HEK293 (cell line): ENCODE data around the gene SMIM29.

ENCODE experiments used
- BCL11A ChIP-seq: fragments of 450-650 bp; formaldehyde crosslinking; IDR thresholded peaks from 2 replicates; pipeline ENCODE4 v1.5.1; 2016; ENCODE audit warnings: low read depth, missing biosample characterization, missing genetic modification characterization
- BCL11B ChIP-seq: fragments of 450-650 bp; formaldehyde crosslinking; IDR thresholded peaks from 2 replicates; pipeline ENCODE4 v1.5.1; 2016; ENCODE audit warnings: low read depth, missing biosample characterization, missing genetic modification characterization
- GLI2 ChIP-seq: fragments of 450-650 bp; formaldehyde crosslinking; IDR thresholded peaks from 2 replicates; pipeline ENCODE4; 2017; ENCODE audit warnings: missing biosample characterization, missing genetic modification characterization, low read depth, borderline replicate concordance
- KLF10 ChIP-seq: fragments of 450-650 bp; IDR thresholded peaks from 2 replicates; pipeline ENCODE4 v1.5.1; 2018; ENCODE audit warnings: missing biosample characterization, mild to moderate bottlenecking, missing genetic modification characterization
- KLF16 ChIP-seq: fragments of 450-650 bp; formaldehyde crosslinking; IDR thresholded peaks from 2 replicates; pipeline ENCODE4 v1.5.1; 2017; ENCODE audit warnings: missing biosample characterization, missing genetic modification characterization
- OVOL3 ChIP-seq: fragments of 450-650 bp; formaldehyde crosslinking; IDR thresholded peaks from 2 replicates; pipeline ENCODE4 v1.5.1; 2016; ENCODE audit warnings: missing biosample characterization, missing genetic modification characterization
- RBAK ChIP-seq: fragments of 450-650 bp; formaldehyde crosslinking; IDR thresholded peaks from 2 replicates; pipeline ENCODE4 v1.5.1; 2016; ENCODE audit warnings: missing biosample characterization, missing genetic modification characterization
- REPIN1 ChIP-seq: fragments of 450-650 bp; formaldehyde crosslinking; IDR thresholded peaks from 2 replicates; pipeline ENCODE4 v1.5.1; 2017; ENCODE audit warnings: missing biosample characterization, missing genetic modification characterization, low read depth
- TRIM28 ChIP-seq: IDR thresholded peaks from 2 replicates; pipeline ENCODE4 v1.6.1; 2011; ENCODE audit warnings: low read length, control low read depth, borderline replicate concordance
- ZBTB20 ChIP-seq: fragments of 450-650 bp; formaldehyde crosslinking; IDR thresholded peaks from 2 replicates; pipeline ENCODE4 v1.5.1; 2016; ENCODE audit warnings: missing biosample characterization, missing genetic modification characterization
- ZBTB7A ChIP-seq: fragments of 450-650 bp; formaldehyde crosslinking; IDR thresholded peaks from 2 replicates; pipeline ENCODE4 v1.5.1; 2016; ENCODE audit warnings: low read depth, missing biosample characterization, missing genetic modification characterization
- ZBTB8A ChIP-seq: fragments of 450-650 bp; formaldehyde crosslinking; IDR thresholded peaks from 2 replicates; pipeline ENCODE4 v1.5.1; 2016; ENCODE audit warnings: missing biosample characterization, missing genetic modification characterization
- ZFP69B ChIP-seq: fragments of 450-650 bp; formaldehyde crosslinking; IDR thresholded peaks from 2 replicates; pipeline ENCODE4 v1.5.1; 2016; ENCODE audit warnings: missing biosample characterization, missing genetic modification characterization
- ZNF132 ChIP-seq: fragments of 450-650 bp; formaldehyde crosslinking; IDR thresholded peaks from 2 replicates; pipeline ENCODE4 v1.5.1; 2017; ENCODE audit warnings: missing biosample characterization, missing genetic modification characterization, borderline replicate concordance
- ZNF157 ChIP-seq: fragments of 450-650 bp; formaldehyde crosslinking; IDR thresholded peaks from 2 replicates; pipeline ENCODE4 v1.5.1; 2016; ENCODE audit warnings: missing biosample characterization, missing genetic modification characterization
- ZNF169 ChIP-seq: fragments of 450-650 bp; formaldehyde crosslinking; IDR thresholded peaks from 2 replicates; pipeline ENCODE4 v1.5.1; 2016; ENCODE audit warnings: missing biosample characterization, missing genetic modification characterization
- ZNF274 ChIP-seq, 2 experiments: fragments of 200-500 bp in 1 of 2; fragments of 450-650 bp in 1 of 2; sonication (Bioruptor generic) in 1 of 2; formaldehyde crosslinking in 1 of 2; IDR thresholded peaks; 2 replicates each; pipeline versions ENCODE4 v1.5.1 to v1.6.1; 2014 to 2016; ENCODE audit warnings: borderline replicate concordance in 1 of 2, inconsistent platforms in 1 of 2, low read length in 1 of 2, missing biosample characterization in 1 of 2, missing genetic modification characterization in 1 of 2
- ZNF292 ChIP-seq: fragments of 450-650 bp; formaldehyde crosslinking; IDR thresholded peaks from 2 replicates; pipeline ENCODE4 v1.5.1; 2016; ENCODE audit warnings: low read depth, missing biosample characterization, missing genetic modification characterization, borderline replicate concordance
- ZNF514 ChIP-seq: fragments of 450-650 bp; formaldehyde crosslinking; IDR thresholded peaks from 2 replicates; pipeline ENCODE4 v1.5.1; 2016; ENCODE audit warnings: missing biosample characterization, missing genetic modification characterization
- ZNF555 ChIP-seq: fragments of 450-650 bp; formaldehyde crosslinking; conservative IDR thresholded peaks from 2 replicates; pipeline ENCODE4 v1.5.1; 2017; ENCODE audit warnings: missing biosample characterization, mild to moderate bottlenecking, missing genetic modification characterization, inconsistent platforms
- ZNF596 ChIP-seq: fragments of 450-650 bp; IDR thresholded peaks from 2 replicates; pipeline ENCODE4 v1.5.0; 2018; ENCODE audit warnings: missing biosample characterization, mild to moderate bottlenecking, missing genetic modification characterization, moderate library complexity
- ZNF707 ChIP-seq: fragments of 450-650 bp; formaldehyde crosslinking; IDR thresholded peaks from 2 replicates; pipeline ENCODE4 v1.5.1; 2016; ENCODE audit warnings: missing biosample characterization, missing genetic modification characterization
- ZNF776 ChIP-seq: fragments of 450-650 bp; formaldehyde crosslinking; IDR thresholded peaks from 2 replicates; pipeline ENCODE4 v1.5.0; 2017; ENCODE audit warnings: missing biosample characterization, missing genetic modification characterization, borderline replicate concordance
- ZNF837 ChIP-seq: fragments of 450-650 bp; formaldehyde crosslinking; IDR thresholded peaks from 2 replicates; pipeline ENCODE4 v1.5.1; 2016; ENCODE audit warnings: missing biosample characterization, missing genetic modification characterization
- ZSCAN30 ChIP-seq: fragments of 450-650 bp; IDR thresholded peaks from 2 replicates; pipeline ENCODE4 v1.5.1; 2018; ENCODE audit warnings: missing biosample characterization, mild to moderate bottlenecking, missing genetic modification characterization, moderate library complexity
- TF ChIP-seq, protein P1 (sequence below): fragments of 450-650 bp; formaldehyde crosslinking; IDR thresholded peaks from 2 replicates; pipeline ENCODE4 v1.5.1; 2016; ENCODE audit warnings: missing biosample characterization, missing genetic modification characterization
- TF ChIP-seq, protein P2 (sequence below): fragments of 450-650 bp; formaldehyde crosslinking; IDR thresholded peaks from 2 replicates; pipeline ENCODE4 v1.5.1; 2016; ENCODE audit warnings: missing biosample characterization, missing genetic modification characterization
- TF ChIP-seq, protein P3 (sequence below): fragments of 450-650 bp; formaldehyde crosslinking; IDR thresholded peaks from 2 replicates; pipeline ENCODE4; 2016; ENCODE audit warnings: missing biosample characterization, missing genetic modification characterization
- TF ChIP-seq, protein P4 (sequence below): fragments of 450-650 bp; IDR thresholded peaks from 2 replicates; pipeline ENCODE4 v1.5.1; 2018; ENCODE audit warnings: missing biosample characterization, missing genetic modification characterization
- TF ChIP-seq, protein P5 (sequence below): fragments of 450-650 bp; formaldehyde crosslinking; IDR thresholded peaks from 2 replicates; pipeline ENCODE4 v1.5.1; 2016; ENCODE audit warnings: missing biosample characterization, missing genetic modification characterization
- TF ChIP-seq, protein P6 (sequence below): fragments of 450-650 bp; formaldehyde crosslinking; optimal IDR thresholded peaks from 2 replicates; pipeline ENCODE3; 2016; ENCODE audit warnings: missing biosample characterization, mild to moderate bottlenecking, missing genetic modification characterization

Gene SMIM29

DNA sequence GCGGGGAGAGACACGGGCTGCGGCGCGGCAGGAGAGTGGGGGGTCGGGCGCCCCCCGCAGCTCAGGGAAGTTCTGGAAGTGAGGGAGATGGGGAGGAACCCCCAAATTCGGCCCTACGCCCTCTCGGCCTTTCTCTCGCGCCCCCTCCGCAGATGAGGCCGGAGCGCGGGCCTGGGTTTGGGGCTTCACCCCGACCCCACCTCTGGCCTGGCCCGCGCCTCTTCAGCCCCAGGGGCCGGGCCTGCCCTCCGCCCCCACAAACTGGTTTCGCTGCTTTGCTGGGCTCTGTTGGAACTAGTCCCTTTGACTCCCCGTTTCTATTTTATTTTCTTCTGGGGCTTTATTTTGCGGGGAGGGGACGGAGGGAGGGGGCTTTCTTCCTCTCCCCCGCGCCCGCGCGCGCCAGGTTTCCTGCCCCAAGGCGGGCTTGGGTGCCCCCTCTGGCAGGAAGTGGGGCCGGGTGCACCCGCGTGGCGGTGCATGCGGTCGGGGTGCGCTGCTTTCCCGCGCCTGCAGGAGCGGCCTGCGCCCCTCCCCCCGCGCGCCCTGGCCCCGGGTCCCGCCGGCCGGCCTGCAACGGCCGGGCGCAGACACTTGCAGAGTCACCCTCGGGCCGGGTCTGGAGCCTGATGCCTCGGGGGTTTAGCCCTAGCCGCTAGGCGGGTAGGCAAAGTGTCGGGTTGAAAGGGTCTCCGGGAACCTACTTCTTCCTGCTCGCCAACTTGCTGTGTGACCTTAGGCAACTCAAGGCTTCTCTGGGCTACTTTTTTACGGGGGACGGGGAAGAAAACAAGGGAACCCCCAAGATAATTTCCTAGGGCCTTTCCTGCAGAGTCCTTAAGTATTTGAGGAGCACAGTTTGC lies 10.9 kb downstream of the SMIM29 start (continued):
- TF ChIP-seq, protein P1, sequence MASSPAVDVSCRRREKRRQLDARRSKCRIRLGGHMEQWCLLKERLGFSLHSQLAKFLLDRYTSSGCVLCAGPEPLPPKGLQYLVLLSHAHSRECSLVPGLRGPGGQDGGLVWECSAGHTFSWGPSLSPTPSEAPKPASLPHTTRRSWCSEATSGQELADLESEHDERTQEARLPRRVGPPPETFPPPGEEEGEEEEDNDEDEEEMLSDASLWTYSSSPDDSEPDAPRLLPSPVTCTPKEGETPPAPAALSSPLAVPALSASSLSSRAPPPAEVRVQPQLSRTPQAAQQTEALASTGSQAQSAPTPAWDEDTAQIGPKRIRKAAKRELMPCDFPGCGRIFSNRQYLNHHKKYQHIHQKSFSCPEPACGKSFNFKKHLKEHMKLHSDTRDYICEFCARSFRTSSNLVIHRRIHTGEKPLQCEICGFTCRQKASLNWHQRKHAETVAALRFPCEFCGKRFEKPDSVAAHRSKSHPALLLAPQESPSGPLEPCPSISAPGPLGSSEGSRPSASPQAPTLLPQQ (tag by site-specific recombination) = peak; percentile 78
- no peak for TF ChIP-seq OVOL3 (tag by site-specific recombination)
- no peak for TF ChIP-seq ZNF169 (tag by site-specific recombination)
- TF ChIP-seq ZNF132 (tag by site-specific recombination) = no peak
- TF ChIP-seq GLI2 (tag by site-specific recombination) = no peak
- TF ChIP-seq ZFP69B (tag by site-specific recombination) = peak; percentile 46; the same call in 1 of the 2 replicates
- peak; percentile 23; the same call in 1 of the 2 replicates for TF ChIP-seq ZBTB20 (tag by site-specific recombination)
- peak; percentile 86 for TF ChIP-seq ZBTB8A (tag by site-specific recombination)
- TF ChIP-seq KLF16 (tag by site-specific recombination) = no peak
- TF ChIP-seq KLF10 = peak; percentile 48; the same call in 1 of the 2 replicates
- no peak for TF ChIP-seq ZNF707 (tag by site-specific recombination)
- no peak for TF ChIP-seq ZNF555 (tag by site-specific recombination)
- TF ChIP-seq ZNF157 (tag by site-specific recombination) = no peak
- TF ChIP-seq REPIN1 = no peak
- TF ChIP-seq BCL11B (tag by site-specific recombination) = peak; percentile 70; the same call in 1 of the 2 replicates
- no peak for TF ChIP-seq ZNF837
- TF ChIP-seq ZNF596 (tag by site-specific recombination) = 0 out of 2 replicates have a peak, but pooled peaks have one; percentile 25
- TF ChIP-seq, protein P2, sequence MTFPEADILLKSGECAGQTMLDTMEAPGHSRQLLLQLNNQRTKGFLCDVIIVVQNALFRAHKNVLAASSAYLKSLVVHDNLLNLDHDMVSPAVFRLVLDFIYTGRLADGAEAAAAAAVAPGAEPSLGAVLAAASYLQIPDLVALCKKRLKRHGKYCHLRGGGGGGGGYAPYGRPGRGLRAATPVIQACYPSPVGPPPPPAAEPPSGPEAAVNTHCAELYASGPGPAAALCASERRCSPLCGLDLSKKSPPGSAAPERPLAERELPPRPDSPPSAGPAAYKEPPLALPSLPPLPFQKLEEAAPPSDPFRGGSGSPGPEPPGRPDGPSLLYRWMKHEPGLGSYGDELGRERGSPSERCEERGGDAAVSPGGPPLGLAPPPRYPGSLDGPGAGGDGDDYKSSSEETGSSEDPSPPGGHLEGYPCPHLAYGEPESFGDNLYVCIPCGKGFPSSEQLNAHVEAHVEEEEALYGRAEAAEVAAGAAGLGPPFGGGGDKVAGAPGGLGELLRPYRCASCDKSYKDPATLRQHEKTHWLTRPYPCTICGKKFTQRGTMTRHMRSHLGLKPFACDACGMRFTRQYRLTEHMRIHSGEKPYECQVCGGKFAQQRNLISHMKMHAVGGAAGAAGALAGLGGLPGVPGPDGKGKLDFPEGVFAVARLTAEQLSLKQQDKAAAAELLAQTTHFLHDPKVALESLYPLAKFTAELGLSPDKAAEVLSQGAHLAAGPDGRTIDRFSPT (tag by site-specific recombination) = no peak
- no peak for TF ChIP-seq ZNF274 (IDR thresholded peaks at IDR 0.05; ENCODE audit: low read length)
- TF ChIP-seq ZNF274 (tag by site-specific recombination; IDR thresholded peaks at IDR 0.05; ENCODE audit: borderline replicate concordance) = no peak
- no peak for TF ChIP-seq ZNF514 (tag by site-specific recombination)
- TF ChIP-seq, protein P3, sequence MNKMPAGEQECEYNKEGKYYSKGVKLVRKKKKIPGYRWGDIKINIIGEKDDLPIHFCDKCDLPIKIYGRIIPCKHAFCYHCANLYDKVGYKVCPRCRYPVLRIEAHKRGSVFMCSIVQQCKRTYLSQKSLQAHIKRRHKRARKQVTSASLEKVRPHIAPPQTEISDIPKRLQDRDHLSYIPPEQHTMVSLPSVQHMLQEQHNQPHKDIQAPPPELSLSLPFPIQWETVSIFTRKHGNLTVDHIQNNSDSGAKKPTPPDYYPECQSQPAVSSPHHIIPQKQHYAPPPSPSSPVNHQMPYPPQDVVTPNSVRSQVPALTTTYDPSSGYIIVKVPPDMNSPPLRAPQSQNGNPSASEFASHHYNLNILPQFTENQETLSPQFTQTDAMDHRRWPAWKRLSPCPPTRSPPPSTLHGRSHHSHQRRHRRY (tag by site-specific recombination) = no peak
- 0 out of 2 replicates have a peak, but pooled peaks have one; percentile 58 for TF ChIP-seq ZBTB7A (tag by site-specific recombination)
- TF ChIP-seq, protein P4, sequence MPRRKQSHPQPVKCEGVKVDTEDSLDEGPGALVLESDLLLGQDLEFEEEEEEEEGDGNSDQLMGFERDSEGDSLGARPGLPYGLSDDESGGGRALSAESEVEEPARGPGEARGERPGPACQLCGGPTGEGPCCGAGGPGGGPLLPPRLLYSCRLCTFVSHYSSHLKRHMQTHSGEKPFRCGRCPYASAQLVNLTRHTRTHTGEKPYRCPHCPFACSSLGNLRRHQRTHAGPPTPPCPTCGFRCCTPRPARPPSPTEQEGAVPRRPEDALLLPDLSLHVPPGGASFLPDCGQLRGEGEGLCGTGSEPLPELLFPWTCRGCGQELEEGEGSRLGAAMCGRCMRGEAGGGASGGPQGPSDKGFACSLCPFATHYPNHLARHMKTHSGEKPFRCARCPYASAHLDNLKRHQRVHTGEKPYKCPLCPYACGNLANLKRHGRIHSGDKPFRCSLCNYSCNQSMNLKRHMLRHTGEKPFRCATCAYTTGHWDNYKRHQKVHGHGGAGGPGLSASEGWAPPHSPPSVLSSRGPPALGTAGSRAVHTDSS (tag by site-specific recombination) = no peak
- TF ChIP-seq, protein P5, sequence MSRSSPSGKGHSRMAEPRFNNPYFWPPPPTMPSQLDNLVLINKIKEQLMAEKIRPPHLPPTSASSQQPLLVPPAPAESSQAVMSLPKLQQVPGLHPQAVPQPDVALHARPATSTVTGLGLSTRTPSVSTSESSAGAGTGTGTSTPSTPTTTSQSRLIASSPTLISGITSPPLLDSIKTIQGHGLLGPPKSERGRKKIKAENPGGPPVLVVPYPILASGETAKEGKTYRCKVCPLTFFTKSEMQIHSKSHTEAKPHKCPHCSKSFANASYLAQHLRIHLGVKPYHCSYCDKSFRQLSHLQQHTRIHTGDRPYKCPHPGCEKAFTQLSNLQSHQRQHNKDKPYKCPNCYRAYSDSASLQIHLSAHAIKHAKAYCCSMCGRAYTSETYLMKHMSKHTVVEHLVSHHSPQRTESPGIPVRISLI (tag by site-specific recombination) = no peak
- TF ChIP-seq RBAK = no peak
- TF ChIP-seq ZSCAN30 (tag by site-specific recombination) = peak; percentile 67
- TF ChIP-seq, protein P6, sequence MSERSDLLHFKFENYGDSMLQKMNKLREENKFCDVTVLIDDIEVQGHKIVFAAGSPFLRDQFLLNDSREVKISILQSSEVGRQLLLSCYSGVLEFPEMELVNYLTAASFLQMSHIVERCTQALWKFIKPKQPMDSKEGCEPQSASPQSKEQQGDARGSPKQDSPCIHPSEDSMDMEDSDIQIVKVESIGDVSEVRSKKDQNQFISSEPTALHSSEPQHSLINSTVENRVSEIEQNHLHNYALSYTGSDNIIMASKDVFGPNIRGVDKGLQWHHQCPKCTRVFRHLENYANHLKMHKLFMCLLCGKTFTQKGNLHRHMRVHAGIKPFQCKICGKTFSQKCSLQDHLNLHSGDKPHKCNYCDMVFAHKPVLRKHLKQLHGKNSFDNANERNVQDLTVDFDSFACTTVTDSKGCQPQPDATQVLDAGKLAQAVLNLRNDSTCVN = peak; percentile 81
- TF ChIP-seq ZNF292 (tag by site-specific recombination) = no peak
- TF ChIP-seq BCL11A (tag by site-specific recombination) = no peak
- no peak for TF ChIP-seq TRIM28
- TF ChIP-seq ZNF776 = no peak
